ENCODE results near the gene TMEM117.
"Not testable (repeated sequence)": the region's sequence is repeated elsewhere in the genome, so short reads cannot be mapped to it uniquely, and the experiment has no call there.

Gene TMEM117

GRCh38 chr12:43841253-43841652 lies 5.4 kb downstream of the TMEM117 start:
- no peak for DNase-seq

GRCh38 chr12:43842259-43842658 lies 6.4 kb downstream of the TMEM117 start:
- DNase-seq, result no peak

- DNase-seq, result not testable (repeated sequence)
Observed at GRCh38 chr12:43847425-43848225, 11.7 kb downstream of the TMEM117 start.

GRCh38 chr12:43848226-43848507 lies 12.3 kb downstream of the TMEM117 start:
- DNase-seq, result no peak

GRCh38 chr12:43848786-43849185 lies 12.9 kb downstream of the TMEM117 start:
- no peak for DNase-seq

- DNase-seq, result no peak
Observed at GRCh38 chr12:43852744-43853143, 16.9 kb downstream of the TMEM117 start.

GRCh38 chr12:43856972-43857371 lies 21.1 kb downstream of the TMEM117 start:
- no peak for DNase-seq

- no peak for DNase-seq
Observed at GRCh38 chr12:43858096-43858495, 22.2 kb downstream of the TMEM117 start.

GRCh38 chr12:43858991-43859390 lies 23.1 kb downstream of the TMEM117 start:
- DNase-seq, result no peak

GRCh38 chr12:43861015-43861839 lies 25.3 kb downstream of the TMEM117 start:
- DNase-seq, result no peak

GRCh38 chr12:43861840-43862150 lies 25.9 kb downstream of the TMEM117 start:
- DNase-seq, result no peak

- no peak for DNase-seq
Observed at GRCh38 chr12:43863770-43864366, 28.0 kb downstream of the TMEM117 start.

- DNase-seq, result not testable (repeated sequence)
Observed at GRCh38 chr12:43864557-43864956, 28.7 kb downstream of the TMEM117 start.

GRCh38 chr12:43869184-43869583 lies 33.3 kb downstream of the TMEM117 start:
- no peak for DNase-seq

- not testable (repeated sequence) for DNase-seq
Observed at GRCh38 chr12:43869765-43870164, 33.9 kb downstream of the TMEM117 start.

- DNase-seq, result not testable (repeated sequence)
Observed at GRCh38 chr12:43871258-43871657, 35.4 kb downstream of the TMEM117 start.

- DNase-seq, result no peak
Observed at GRCh38 chr12:43872396-43872795, 36.5 kb downstream of the TMEM117 start.

- DNase-seq, result no peak
Observed at GRCh38 chr12:43878050-43878449, 42.2 kb downstream of the TMEM117 start.

- no peak for DNase-seq
Observed at GRCh38 chr12:43880547-43880946, 44.7 kb downstream of the TMEM117 start.

GRCh38 chr12:43882578-43883178 lies 46.8 kb downstream of the TMEM117 start:
- DNase-seq, result no peak

- no peak for DNase-seq
Observed at GRCh38 chr12:43883311-43883710, 47.4 kb downstream of the TMEM117 start.

GRCh38 chr12:43883748-43884147 lies 47.9 kb downstream of the TMEM117 start:
- no peak for DNase-seq

GRCh38 chr12:43884683-43885410 lies 49.0 kb downstream of the TMEM117 start:
- no peak for DNase-seq
